CD4-positive, alpha-beta T cell (primary cell): ENCODE measurements around the gene CFAP100. TPM values are rescaled to one million over a fixed set of nuclear protein-coding genes. Genes with fewer than 3 reads are reported as not detected.

Experiments
- ATAC-seq: fragments of 200-7000 bp; cut with Tn5 transposase; one replicate; pipeline ENCODE4 v1.10.0; 2022; ENCODE audit warnings: mild to moderate bottlenecking; ENCODE audit not compliant: poor library complexity
- CTCF ChIA-PET: fragments of 350-600 bp; sonication (Branson Sonifier 250); formaldehyde crosslinking; loops from one replicate; lab custom pipeline; 2021; ENCODE audit warnings: antibody characterized with exemption, inconsistent platforms; lab: Charles Lee
- POLR2A ChIA-PET: fragments of 350-600 bp; sonication (Branson Sonifier 250); formaldehyde crosslinking; loops from one replicate; lab custom pipeline; 2021; ENCODE audit warnings: antibody characterized with exemption, inconsistent platforms; lab: Charles Lee
- DNase-seq, 14 experiments: peaks; one replicate each; pipeline ENCODE4 v3.0.0-alpha.2; 2013 to 2020; ENCODE audit warnings: mixed read lengths in 2 of 14
- H3K27ac ChIP-seq, 2 donors: one replicate each; pipeline versions ENCODE4 v1.5.1 to v1.7.0; 2013; ENCODE audit warnings: low read length in 2 of 2, low read depth in 1 of 2, mild to moderate bottlenecking in 1 of 2
- H3K27me3 ChIP-seq, 2 experiments: 1 replicate in 1 of 2; 2 replicates in 1 of 2; pipeline versions ENCODE4 v1.6.1 to v1.7.0; 2013; ENCODE audit warnings: low read length in 2 of 2, control low read depth in 1 of 2, mild to moderate bottlenecking in 1 of 2, moderate library complexity in 1 of 2; ENCODE audit not compliant: insufficient read depth in 2 of 2, control insufficient read depth in 1 of 2
- H3K36me3 ChIP-seq: one replicate; pipeline ENCODE4 v1.6.1; 2013; ENCODE audit warnings: low read length, control low read depth; ENCODE audit not compliant: insufficient read depth
- H3K4me1 ChIP-seq: one replicate; pipeline ENCODE4 v1.6.1; 2013; ENCODE audit warnings: low read length, control low read depth; ENCODE audit not compliant: insufficient read depth
- H3K4me3 ChIP-seq: one replicate; pipeline ENCODE4 v1.5.1; 2013; ENCODE audit warnings: mild to moderate bottlenecking, low read length, moderate library complexity
- H3K9me3 ChIP-seq, 2 experiments: 1 replicate in 1 of 2; 2 replicates in 1 of 2; pipeline versions ENCODE4 v1.6.1 to v1.7.0; 2013; ENCODE audit warnings: low read length in 2 of 2, mild to moderate bottlenecking in 2 of 2, control low read depth in 1 of 2, moderate library complexity in 1 of 2; ENCODE audit not compliant: control insufficient read depth in 1 of 2, insufficient read depth in 1 of 2
- H3K27ac Mint-ChIP-seq: one replicate; pipeline ENCODE4 v1.8.0; 2020; ENCODE audit warnings: mixed read lengths
- H3K27me3 Mint-ChIP-seq: one replicate; pipeline ENCODE4 v1.8.0; 2021; ENCODE audit warnings: mixed read lengths
- H3K36me3 Mint-ChIP-seq: one replicate; pipeline ENCODE4 v1.8.0; 2021; ENCODE audit warnings: low read depth, mixed read lengths
- H3K4me1 Mint-ChIP-seq: one replicate; pipeline ENCODE4 v1.8.0; 2021; ENCODE audit warnings: low read depth, mixed read lengths
- H3K4me3 Mint-ChIP-seq: one replicate; pipeline ENCODE4 v1.8.0; 2020; ENCODE audit warnings: mild to moderate bottlenecking, mixed read lengths
- H3K9me3 Mint-ChIP-seq: one replicate; pipeline ENCODE4 v1.8.0; 2020; ENCODE audit warnings: mixed read lengths
- CTCF ChIP-seq: fragments of 200-600 bp; IDR thresholded peaks from one replicate; pipeline ENCODE4 v1.8.0; 2022; ENCODE audit warnings: antibody characterized with exemption, mild to moderate bottlenecking
- intact Hi-C, 2 experiments: fragments of 100-400 bp; cut with DNase I in 1 of 2; cut with micrococcal nuclease in 1 of 2; formaldehyde crosslinking; loops; one replicate each; pipeline versions ENCODE4 v1.15.1 to v1.9.0; 2023 to 2025; cut with DNase I, micrococcal nuclease
- total RNA-seq, 174 experiments: library from RNA in 2 of 174; stranded (reverse) in 2 of 174; gene quantifications; one replicate each; pipeline ENCODE4 v1.2.3 and lab custom pipeline; 2021 to 2026

The CFAP100 gene
- total RNA-seq, 2 experiments from 2014 or later, result not detected

GRCh38 chr3:126364130-126364695 lies 30.5 kb upstream of the CFAP100 start:
- ChIA-PET CTCF (no interaction called here), POLR2A (no interaction called here)
- Mint-ChIP-seq H3K4me1 (no peaks in the 10 kb centered on the region), H3K36me3 (no peaks in the 10 kb centered on the region), H3K27me3 (peaks cover 34% of the 10 kb centered on the region), H3K27ac (no peak overlapping the region), H3K9me3 (no peaks in the 10 kb centered on the region), H3K4me3 (no peak overlapping the region)
- intact Hi-C loops, result no loop called here
- DNase-seq (no peak), ATAC-seq (no peak)
- Histone ChIP-seq H3K27ac (no peak overlapping the region), H3K4me1 (no peaks in the 10 kb centered on the region), H3K9me3 (peaks cover 0 to 3% of the 10 kb centered on the region in 2 experiments), H3K27me3 (peaks cover 17 to 18% of the 10 kb centered on the region in 2 experiments), H3K4me3 (no peak overlapping the region), H3K36me3 (no peaks in the 10 kb centered on the region)
- no peak for TF ChIP-seq CTCF

- intact Hi-C loops, result no loop called here
- ChIA-PET CTCF (no interaction called here), POLR2A (no interaction called here)
- H3K27me3 Mint-ChIP-seq, result peaks cover 28% of the 10 kb centered on the region
- H3K9me3 ChIP-seq, result peaks cover 0 to 3% of the 10 kb centered on the region in 2 experiments
- no peaks in the 10 kb centered on the region for H3K36me3 Mint-ChIP-seq
- H3K4me3 Mint-ChIP-seq, result no peak overlapping the region
- H3K4me1 Mint-ChIP-seq, result no peaks in the 10 kb centered on the region
- no peaks in the 10 kb centered on the region for H3K36me3 ChIP-seq
- no peak overlapping the region for H3K27ac Mint-ChIP-seq
- TF ChIP-seq CTCF, result no peak
- H3K4me3 ChIP-seq, result no peak overlapping the region
- no peaks in the 10 kb centered on the region for H3K9me3 Mint-ChIP-seq
- ATAC-seq (no peak), DNase-seq (no peak)
- H3K27me3 ChIP-seq, result peaks cover 12 to 18% of the 10 kb centered on the region in 2 experiments
- H3K27ac ChIP-seq, result no peak overlapping the region
- H3K4me1 ChIP-seq, result no peaks in the 10 kb centered on the region
These were observed 29.9 kb upstream of the CFAP100 start for GRCh38 chr3:126364731-126365301.

GRCh38 chr3:126365351-126366277 lies 29.1 kb upstream of the CFAP100 start:
- no peak for TF ChIP-seq CTCF
- DNase-seq, result no peak
- no peak for ATAC-seq
- intact Hi-C loops, result no loop called here
- peaks cover 0 to 3% of the 10 kb centered on the region in 2 experiments for H3K9me3 ChIP-seq
- H3K9me3 Mint-ChIP-seq, result no peaks in the 10 kb centered on the region
- no peaks in the 10 kb centered on the region for H3K4me1 Mint-ChIP-seq
- no peak overlapping the region for H3K27ac Mint-ChIP-seq
- ChIA-PET CTCF (no interaction called here), POLR2A (no interaction called here)
- no peak overlapping the region for H3K27ac ChIP-seq
- H3K27me3 ChIP-seq, result peaks cover 6 to 11% of the 10 kb centered on the region in 2 experiments
- no peaks in the 10 kb centered on the region for H3K36me3 Mint-ChIP-seq
- H3K4me3 Mint-ChIP-seq, result no peak overlapping the region
- H3K27me3 Mint-ChIP-seq, result peaks cover 22% of the 10 kb centered on the region
- no peaks in the 10 kb centered on the region for H3K36me3 ChIP-seq
- H3K4me1 ChIP-seq, result no peaks in the 10 kb centered on the region
- no peak overlapping the region for H3K4me3 ChIP-seq
